Measurements from ENCODE around the gene NNT.

The NNT gene

GRCh38 chr5:43588842-43589241 is 14.1 kb upstream of the NNT start:
- TF ChIP-seq TAF1 (IDR thresholded peaks at IDR 0.05; ENCODE audit: borderline replicate concordance, insufficient read depth, low read length) = no peak
- TF ChIP-seq POLR2AphosphoS5 (IDR thresholded peaks at IDR 0.05; ENCODE audit: low read depth, low read length) = no peak
- TF ChIP-seq REST (IDR thresholded peaks at IDR 0.05; ENCODE audit: insufficient read depth in 1 of 2, low read depth in 2 of 2, low read length in 2 of 2) = no peak
- TF ChIP-seq FOXP2 (optimal IDR thresholded peaks at IDR 0.05; ENCODE audit: borderline replicate concordance, extremely low read depth, extremely low read length, insufficient read depth) = no peak
- no peak for TF ChIP-seq SIN3A (IDR thresholded peaks at IDR 0.05; ENCODE audit: borderline replicate concordance, insufficient read depth, low read length)

- TF ChIP-seq SIN3A (IDR thresholded peaks at IDR 0.05; ENCODE audit: borderline replicate concordance, insufficient read depth, low read length) = no peak
- TF ChIP-seq TAF1 (IDR thresholded peaks at IDR 0.05; ENCODE audit: borderline replicate concordance, insufficient read depth, low read length) = no peak
- TF ChIP-seq POLR2AphosphoS5 (IDR thresholded peaks at IDR 0.05; ENCODE audit: low read depth, low read length) = no peak
- TF ChIP-seq REST (IDR thresholded peaks at IDR 0.05; ENCODE audit: insufficient read depth in 1 of 2, low read depth in 2 of 2, low read length in 2 of 2) = no peak
- TF ChIP-seq FOXP2 (optimal IDR thresholded peaks at IDR 0.05; ENCODE audit: borderline replicate concordance, extremely low read depth, extremely low read length, insufficient read depth) = no peak
Measured at GRCh38 chr5:43589310-43589709, 13.7 kb upstream of the NNT start.

- TF ChIP-seq SIN3A (IDR thresholded peaks at IDR 0.05; ENCODE audit: borderline replicate concordance, insufficient read depth, low read length) = no peak
Measured at GRCh38 chr5:43590700-43591099, 12.3 kb upstream of the NNT start.

GRCh38 chr5:43592363-43592762 is 10.6 kb upstream of the NNT start:
- TF ChIP-seq REST (IDR thresholded peaks at IDR 0.05; ENCODE audit: insufficient read depth in 1 of 2, low read depth in 2 of 2, low read length in 2 of 2) (no peak), TAF1 (IDR thresholded peaks at IDR 0.05; ENCODE audit: borderline replicate concordance, insufficient read depth, low read length) (no peak), POLR2AphosphoS5 (IDR thresholded peaks at IDR 0.05; ENCODE audit: low read depth, low read length) (no peak), SIN3A (IDR thresholded peaks at IDR 0.05; ENCODE audit: borderline replicate concordance, insufficient read depth, low read length) (no peak), FOXP2 (optimal IDR thresholded peaks at IDR 0.05; ENCODE audit: borderline replicate concordance, extremely low read depth, extremely low read length, insufficient read depth) (no peak)

- TF ChIP-seq SIN3A (IDR thresholded peaks at IDR 0.05; ENCODE audit: borderline replicate concordance, insufficient read depth, low read length) (no peak), POLR2AphosphoS5 (IDR thresholded peaks at IDR 0.05; ENCODE audit: low read depth, low read length) (no peak), REST (IDR thresholded peaks at IDR 0.05; ENCODE audit: insufficient read depth in 1 of 2, low read depth in 2 of 2, low read length in 2 of 2) (no peak), TAF1 (IDR thresholded peaks at IDR 0.05; ENCODE audit: borderline replicate concordance, insufficient read depth, low read length) (no peak), FOXP2 (optimal IDR thresholded peaks at IDR 0.05; ENCODE audit: borderline replicate concordance, extremely low read depth, extremely low read length, insufficient read depth) (no peak)
Measured at GRCh38 chr5:43601454-43602260, 1.3 kb upstream of the NNT start.

All from PFSK-1 (cell line).